Putamen (tissue), 1 donor: ENCODE measurements around the gene ATP10A.

Source experiments
- DNase-seq: peaks from one replicate; pipeline ENCODE4 v3.0.0-alpha.2; 2016; ENCODE audit warnings: low spot score

The ATP10A gene

GRCh38 chr15:25677719-25678499 is 185.2 kb downstream of the ATP10A start:
- DNase-seq = no peak

GRCh38 chr15:25676070-25676469 is 187.1 kb downstream of the ATP10A start:
- no peak for DNase-seq

- no peak for DNase-seq
Measured at GRCh38 chr15:25675396-25675795, 187.7 kb downstream of the ATP10A start.

- peak; percentile 42 for DNase-seq
Measured at GRCh38 chr15:25674913-25675312, 188.2 kb downstream of the ATP10A start.

GRCh38 chr15:25673972-25674371 is 189.2 kb downstream of the ATP10A start:
- no peak for DNase-seq

GRCh38 chr15:25673351-25673750 is 189.8 kb downstream of the ATP10A start:
- DNase-seq = no peak

- no peak for DNase-seq
Measured at GRCh38 chr15:25671132-25671531, 192.0 kb downstream of the ATP10A start.

- DNase-seq = peak; percentile 34
Measured at GRCh38 chr15:25670621-25671020, 192.5 kb downstream of the ATP10A start.

- peak; percentile 81 for DNase-seq
Measured at GRCh38 chr15:25670025-25670554, 193.0 kb downstream of the ATP10A start.

GRCh38 chr15:25668901-25669300 is 194.2 kb downstream of the ATP10A start:
- no peak for DNase-seq

GRCh38 chr15:25668236-25668795 is 194.8 kb downstream of the ATP10A start:
- DNase-seq = no peak

- DNase-seq = no peak
Measured at GRCh38 chr15:25667829-25668228, 195.3 kb downstream of the ATP10A start.

- no peak for DNase-seq
Measured at GRCh38 chr15:25665913-25666312, 197.2 kb downstream of the ATP10A start.

GRCh38 chr15:25664761-25665160 is 198.4 kb downstream of the ATP10A start:
- no peak for DNase-seq

- DNase-seq = no peak
Measured at GRCh38 chr15:25663515-25663914, 199.6 kb downstream of the ATP10A start.

GRCh38 chr15:25661898-25662297 is 201.2 kb downstream of the ATP10A start:
- no peak for DNase-seq

- DNase-seq = no peak
Measured at GRCh38 chr15:25659251-25659650, 203.9 kb downstream of the ATP10A start.

- no peak for DNase-seq
Measured at GRCh38 chr15:25658560-25658959, 204.6 kb downstream of the ATP10A start.

GRCh38 chr15:25655207-25655948 is 207.7 kb downstream of the ATP10A start:
- peak; percentile 43 for DNase-seq

GRCh38 chr15:25653371-25653770 is 209.8 kb downstream of the ATP10A start:
- no peak for DNase-seq

GRCh38 chr15:25652704-25653103 is 210.4 kb downstream of the ATP10A start:
- DNase-seq = no peak

- DNase-seq = no peak
Measured at GRCh38 chr15:25649390-25649789, 213.7 kb downstream of the ATP10A start.

GRCh38 chr15:25643120-25643519 is 220.0 kb downstream of the ATP10A start:
- DNase-seq = no peak
